K562 (cell line): ENCODE results near the gene DCAF7. TPM values are rescaled to one million over a fixed set of nuclear protein-coding genes. Genes with fewer than 3 reads are reported as not detected.

Experiments used
- ASH1L ChIP-seq: fragments of 450-650 bp; IDR thresholded peaks from 2 replicates; pipeline ENCODE4 v1.6.1; 2018; ENCODE audit warnings: borderline replicate concordance, mild to moderate bottlenecking, low read depth; ENCODE audit not compliant: partially characterized antibody
- CHCHD3 ChIP-seq: fragments of 250-450 bp; sonication (Bioruptor Pico); IDR thresholded peaks from 2 replicates; pipeline ENCODE4 v2.1.2; 2022; ENCODE audit warnings: mild to moderate bottlenecking
- CHD2 ChIP-seq: IDR thresholded peaks from 2 replicates; pipeline ENCODE4 v1.6.1; 2011; ENCODE audit warnings: low read depth, low read length
- GABPB2 ChIP-seq: fragments of 250-450 bp; sonication (Bioruptor Pico); conservative IDR thresholded peaks from 2 replicates; pipeline ENCODE4 v1.5.1; 2021; ENCODE audit warnings: mild to moderate bottlenecking
- HDAC8 ChIP-seq: fragments of 450-650 bp; IDR thresholded peaks from 2 replicates; pipeline ENCODE4 v1.6.1; 2016; ENCODE audit warnings: mild to moderate bottlenecking, missing genetic modification characterization, moderate library complexity, missing compliant biosample characterization
- HEY1 ChIP-seq: fragments of 250-450 bp; sonication (Bioruptor Pico); IDR thresholded peaks from 2 replicates; pipeline ENCODE4 v1.5.0; 2020; ENCODE audit warnings: mild to moderate bottlenecking, moderate library complexity, borderline replicate concordance
- MTA2 ChIP-seq: fragments of 450-650 bp; IDR thresholded peaks from 2 replicates; pipeline ENCODE4 v1.6.1; 2016; ENCODE audit warnings: low read depth
- NCOA4 ChIP-seq: fragments of 450-650 bp; IDR thresholded peaks from 2 replicates; pipeline ENCODE4 v1.6.1; 2018; ENCODE audit warnings: mild to moderate bottlenecking; ENCODE audit not compliant: partially characterized antibody
- NFE2 ChIP-seq: IDR thresholded peaks from 2 replicates; pipeline ENCODE4 v1.6.1; 2014; ENCODE audit warnings: antibody characterized with exemption, low read depth
- RBM14 ChIP-seq: fragments of 200-400 bp; formaldehyde crosslinking; IDR thresholded peaks from 2 replicates; pipeline ENCODE4 v1.6.1; 2018; ENCODE audit warnings: low read depth, mild to moderate bottlenecking, low read length, moderate library complexity, borderline replicate concordance; ENCODE audit not compliant: insufficient read depth
- SREBF2 ChIP-seq: sonication (generic); formaldehyde crosslinking; IDR thresholded peaks from 2 replicates; pipeline ENCODE4 v1.4.0; 2020; ENCODE audit warnings: mild to moderate bottlenecking, missing genetic modification reagents
- ZNF121 ChIP-seq: sonication (generic); formaldehyde crosslinking; conservative IDR thresholded peaks from 2 replicates; pipeline ENCODE4 v1.8.0; 2022; ENCODE audit warnings: missing genetic modification reagents
- ZNF212 ChIP-seq: fragments of 450-650 bp; formaldehyde crosslinking; IDR thresholded peaks from 2 replicates; pipeline ENCODE4 v1.4.0; 2020; ENCODE audit warnings: mild to moderate bottlenecking
- ZNF232 ChIP-seq: sonication (generic); formaldehyde crosslinking; IDR thresholded peaks from 2 replicates; pipeline ENCODE4 v1.8.0; 2022; ENCODE audit warnings: mild to moderate bottlenecking, missing genetic modification reagents
- ZNF778 ChIP-seq: fragments of 450-650 bp; formaldehyde crosslinking; IDR thresholded peaks from 2 replicates; pipeline ENCODE4 v1.4.0; 2020; ENCODE audit warnings: mild to moderate bottlenecking, moderate library complexity
- polyA plus RNA-seq, 8 experiments: library from polyadenylated mRNA; depleted of rRNA in 4 of 8; stranded (reverse) in 5 of 8; unstranded in 3 of 8; fragments of >200 nt; fragmentation: Nextera tagmentation in 2 of 8; fragmentation: Illumina TruSeq in 1 of 8; extraction: Ambion mirVana in 2 of 8; extraction: Trizol in 1 of 8; gene quantifications; 2 replicates each; pipeline versions ENCODE4 v1.2.1 to v1.2.3, GENCODE V29; 2011 to 2014; ENCODE audit warnings: inconsistent platforms in 1 of 8, missing spikeins in 1 of 8
- total RNA-seq, 7 experiments: library from RNA; depleted of rRNA in 6 of 7; stranded (reverse); fragments of >200 nt in 6 of 7; fragmentation: Illumina TruSeq in 2 of 7; extraction: Trizol in 2 of 7; gene quantifications; 2 replicates each; pipeline versions ENCODE4 v1.2.1 to v1.2.3, GENCODE V29; 2011 to 2021; ENCODE audit warnings: low replicate concordance in 1 of 7
- TF ChIP-seq, protein P1 (sequence below): fragments of 450-650 bp; IDR thresholded peaks from 2 replicates; pipeline ENCODE4 v1.6.1; 2017; ENCODE audit warnings: antibody characterized with exemption, mild to moderate bottlenecking
- TF ChIP-seq, protein P2 (sequence below): fragments of 450-650 bp; formaldehyde crosslinking; IDR thresholded peaks from 2 replicates; pipeline ENCODE4 v1.4.0; 2020; ENCODE audit warnings: mild to moderate bottlenecking, moderate library complexity
- TF ChIP-seq, protein P3 (sequence below): fragments of 250-450 bp; sonication (Bioruptor Pico); IDR thresholded peaks from 2 replicates; pipeline ENCODE4 v1.5.0; 2021
- TF ChIP-seq, protein P4 (sequence below): sonication (generic); formaldehyde crosslinking; IDR thresholded peaks from 2 replicates; pipeline ENCODE4 v1.8.0; 2022; ENCODE audit warnings: mild to moderate bottlenecking, missing genetic modification reagents, borderline replicate concordance

The DCAF7 gene
- total and polyA plus RNA-seq, 9 of the 15 experiments (the other 6 are each of a cell fraction or from before 2014, with no cell fraction given) = 30.8 to 123 (median 40.2) TPM

DNA sequence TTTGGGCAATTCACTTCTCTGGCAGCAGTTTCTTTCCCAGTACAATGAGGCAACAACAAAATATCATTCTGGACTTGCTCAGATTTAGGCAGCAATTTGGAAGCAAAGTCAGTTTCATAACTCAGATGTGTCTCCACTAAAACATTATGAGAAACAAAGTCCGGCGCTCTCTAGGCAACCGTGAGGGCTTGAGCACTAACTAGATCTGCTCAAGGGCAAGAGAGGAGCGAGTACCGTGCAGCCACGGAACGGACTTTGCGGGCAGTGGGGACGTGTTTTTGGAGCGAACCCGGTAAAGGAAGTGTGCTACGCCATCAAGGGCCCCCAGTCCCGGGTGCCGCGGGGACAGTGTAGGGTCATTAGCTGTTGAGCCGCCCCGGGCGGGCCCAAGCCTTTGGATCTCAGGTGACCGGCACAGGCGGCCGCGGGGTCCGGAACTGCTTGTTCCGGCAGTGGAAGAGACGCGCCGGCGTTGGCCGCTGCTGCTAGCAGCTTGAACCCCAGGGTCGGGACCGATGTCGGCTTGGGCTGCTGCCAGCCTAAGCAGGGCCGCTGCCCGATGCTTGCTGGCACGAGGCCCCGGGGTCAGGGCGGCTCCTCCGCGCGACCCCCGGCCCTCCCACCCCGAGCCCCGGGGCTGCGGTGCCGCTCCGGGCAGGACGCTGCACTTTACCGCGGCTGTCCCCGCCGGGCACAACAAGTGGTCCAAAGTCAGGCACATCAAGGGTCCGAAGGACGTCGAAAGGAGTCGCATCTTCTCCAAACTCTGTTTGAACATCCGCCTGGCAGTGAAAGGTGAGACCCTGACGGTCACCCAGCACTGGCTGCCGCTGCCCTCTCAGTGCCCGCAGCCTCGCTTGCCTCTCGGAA, 50.5 kb downstream of the DCAF7 start, which contains the start of gene TACO1 (continued):
- TF ChIP-seq, protein P1, sequence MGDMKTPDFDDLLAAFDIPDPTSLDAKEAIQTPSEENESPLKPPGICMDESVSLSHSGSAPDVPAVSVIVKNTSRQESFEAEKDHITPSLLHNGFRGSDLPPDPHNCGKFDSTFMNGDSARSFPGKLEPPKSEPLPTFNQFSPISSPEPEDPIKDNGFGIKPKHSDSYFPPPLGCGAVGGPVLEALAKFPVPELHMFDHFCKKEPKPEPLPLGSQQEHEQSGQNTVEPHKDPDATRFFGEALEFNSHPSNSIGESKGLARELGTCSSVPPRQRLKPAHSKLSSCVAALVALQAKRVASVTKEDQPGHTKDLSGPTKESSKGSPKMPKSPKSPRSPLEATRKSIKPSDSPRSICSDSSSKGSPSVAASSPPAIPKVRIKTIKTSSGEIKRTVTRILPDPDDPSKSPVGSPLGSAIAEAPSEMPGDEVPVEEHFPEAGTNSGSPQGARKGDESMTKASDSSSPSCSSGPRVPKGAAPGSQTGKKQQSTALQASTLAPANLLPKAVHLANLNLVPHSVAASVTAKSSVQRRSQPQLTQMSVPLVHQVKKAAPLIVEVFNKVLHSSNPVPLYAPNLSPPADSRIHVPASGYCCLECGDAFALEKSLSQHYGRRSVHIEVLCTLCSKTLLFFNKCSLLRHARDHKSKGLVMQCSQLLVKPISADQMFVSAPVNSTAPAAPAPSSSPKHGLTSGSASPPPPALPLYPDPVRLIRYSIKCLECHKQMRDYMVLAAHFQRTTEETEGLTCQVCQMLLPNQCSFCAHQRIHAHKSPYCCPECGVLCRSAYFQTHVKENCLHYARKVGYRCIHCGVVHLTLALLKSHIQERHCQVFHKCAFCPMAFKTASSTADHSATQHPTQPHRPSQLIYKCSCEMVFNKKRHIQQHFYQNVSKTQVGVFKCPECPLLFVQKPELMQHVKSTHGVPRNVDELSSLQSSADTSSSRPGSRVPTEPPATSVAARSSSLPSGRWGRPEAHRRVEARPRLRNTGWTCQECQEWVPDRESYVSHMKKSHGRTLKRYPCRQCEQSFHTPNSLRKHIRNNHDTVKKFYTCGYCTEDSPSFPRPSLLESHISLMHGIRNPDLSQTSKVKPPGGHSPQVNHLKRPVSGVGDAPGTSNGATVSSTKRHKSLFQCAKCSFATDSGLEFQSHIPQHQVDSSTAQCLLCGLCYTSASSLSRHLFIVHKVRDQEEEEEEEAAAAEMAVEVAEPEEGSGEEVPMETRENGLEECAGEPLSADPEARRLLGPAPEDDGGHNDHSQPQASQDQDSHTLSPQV = peak; percentile 49; the same call in 1 of the 2 replicates
- no peak for TF ChIP-seq RBM14
- no peak for TF ChIP-seq ZNF778 (CRISPR knock-in tag)
- TF ChIP-seq MTA2 = no peak
- no peak for TF ChIP-seq ZNF121 (CRISPR knock-in tag)
- TF ChIP-seq ZNF232 (CRISPR knock-in tag) = no peak
- TF ChIP-seq CHCHD3 (CRISPR knock-in tag) = peak; percentile 50; the same call in 1 of the 2 replicates
- TF ChIP-seq, protein P2, sequence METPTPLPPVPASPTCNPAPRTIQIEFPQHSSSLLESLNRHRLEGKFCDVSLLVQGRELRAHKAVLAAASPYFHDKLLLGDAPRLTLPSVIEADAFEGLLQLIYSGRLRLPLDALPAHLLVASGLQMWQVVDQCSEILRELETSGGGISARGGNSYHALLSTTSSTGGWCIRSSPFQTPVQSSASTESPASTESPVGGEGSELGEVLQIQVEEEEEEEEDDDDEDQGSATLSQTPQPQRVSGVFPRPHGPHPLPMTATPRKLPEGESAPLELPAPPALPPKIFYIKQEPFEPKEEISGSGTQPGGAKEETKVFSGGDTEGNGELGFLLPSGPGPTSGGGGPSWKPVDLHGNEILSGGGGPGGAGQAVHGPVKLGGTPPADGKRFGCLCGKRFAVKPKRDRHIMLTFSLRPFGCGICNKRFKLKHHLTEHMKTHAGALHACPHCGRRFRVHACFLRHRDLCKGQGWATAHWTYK (CRISPR knock-in tag) = no peak; the same call in 1 of the 2 replicates
- TF ChIP-seq GABPB2 (CRISPR knock-in tag) = no peak
- TF ChIP-seq, protein P3, sequence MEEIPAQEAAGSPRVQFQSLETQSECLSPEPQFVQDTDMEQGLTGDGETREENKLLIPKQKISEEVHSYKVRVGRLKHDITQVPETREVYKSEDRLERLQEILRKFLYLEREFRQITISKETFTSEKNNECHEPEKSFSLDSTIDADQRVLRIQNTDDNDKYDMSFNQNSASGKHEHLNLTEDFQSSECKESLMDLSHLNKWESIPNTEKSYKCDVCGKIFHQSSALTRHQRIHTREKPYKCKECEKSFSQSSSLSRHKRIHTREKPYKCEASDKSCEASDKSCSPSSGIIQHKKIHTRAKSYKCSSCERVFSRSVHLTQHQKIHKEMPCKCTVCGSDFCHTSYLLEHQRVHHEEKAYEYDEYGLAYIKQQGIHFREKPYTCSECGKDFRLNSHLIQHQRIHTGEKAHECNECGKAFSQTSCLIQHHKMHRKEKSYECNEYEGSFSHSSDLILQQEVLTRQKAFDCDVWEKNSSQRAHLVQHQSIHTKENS (CRISPR knock-in tag) = 0 out of 2 replicates have a peak, but pooled peaks have one; percentile 51
- no peak for TF ChIP-seq ASH1L
- 0 out of 2 replicates have a peak, but pooled peaks have one; percentile 56 for TF ChIP-seq HDAC8 (tag)
- no peak; the same call in 1 of the 2 replicates for TF ChIP-seq NFE2
- no peak for TF ChIP-seq NCOA4
- no peak for TF ChIP-seq SREBF2 (CRISPR knock-in tag)
- no peak for TF ChIP-seq CHD2
- TF ChIP-seq, protein P4, sequence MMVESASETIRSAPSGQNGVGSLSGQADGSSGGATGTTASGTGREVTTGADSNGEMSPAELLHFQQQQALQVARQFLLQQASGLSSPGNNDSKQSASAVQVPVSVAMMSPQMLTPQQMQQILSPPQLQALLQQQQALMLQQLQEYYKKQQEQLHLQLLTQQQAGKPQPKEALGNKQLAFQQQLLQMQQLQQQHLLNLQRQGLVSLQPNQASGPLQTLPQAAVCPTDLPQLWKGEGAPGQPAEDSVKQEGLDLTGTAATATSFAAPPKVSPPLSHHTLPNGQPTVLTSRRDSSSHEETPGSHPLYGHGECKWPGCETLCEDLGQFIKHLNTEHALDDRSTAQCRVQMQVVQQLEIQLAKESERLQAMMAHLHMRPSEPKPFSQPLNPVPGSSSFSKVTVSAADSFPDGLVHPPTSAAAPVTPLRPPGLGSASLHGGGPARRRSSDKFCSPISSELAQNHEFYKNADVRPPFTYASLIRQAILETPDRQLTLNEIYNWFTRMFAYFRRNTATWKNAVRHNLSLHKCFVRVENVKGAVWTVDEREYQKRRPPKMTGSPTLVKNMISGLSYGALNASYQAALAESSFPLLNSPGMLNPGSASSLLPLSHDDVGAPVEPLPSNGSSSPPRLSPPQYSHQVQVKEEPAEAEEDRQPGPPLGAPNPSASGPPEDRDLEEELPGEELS (CRISPR knock-in tag) = no peak
- no peak for TF ChIP-seq HEY1 (CRISPR knock-in tag)
- 0 out of 2 replicates have a peak, but pooled peaks have one; percentile 75 for TF ChIP-seq ZNF212
